ENCODE results near the gene CPAMD8.

DNA sequence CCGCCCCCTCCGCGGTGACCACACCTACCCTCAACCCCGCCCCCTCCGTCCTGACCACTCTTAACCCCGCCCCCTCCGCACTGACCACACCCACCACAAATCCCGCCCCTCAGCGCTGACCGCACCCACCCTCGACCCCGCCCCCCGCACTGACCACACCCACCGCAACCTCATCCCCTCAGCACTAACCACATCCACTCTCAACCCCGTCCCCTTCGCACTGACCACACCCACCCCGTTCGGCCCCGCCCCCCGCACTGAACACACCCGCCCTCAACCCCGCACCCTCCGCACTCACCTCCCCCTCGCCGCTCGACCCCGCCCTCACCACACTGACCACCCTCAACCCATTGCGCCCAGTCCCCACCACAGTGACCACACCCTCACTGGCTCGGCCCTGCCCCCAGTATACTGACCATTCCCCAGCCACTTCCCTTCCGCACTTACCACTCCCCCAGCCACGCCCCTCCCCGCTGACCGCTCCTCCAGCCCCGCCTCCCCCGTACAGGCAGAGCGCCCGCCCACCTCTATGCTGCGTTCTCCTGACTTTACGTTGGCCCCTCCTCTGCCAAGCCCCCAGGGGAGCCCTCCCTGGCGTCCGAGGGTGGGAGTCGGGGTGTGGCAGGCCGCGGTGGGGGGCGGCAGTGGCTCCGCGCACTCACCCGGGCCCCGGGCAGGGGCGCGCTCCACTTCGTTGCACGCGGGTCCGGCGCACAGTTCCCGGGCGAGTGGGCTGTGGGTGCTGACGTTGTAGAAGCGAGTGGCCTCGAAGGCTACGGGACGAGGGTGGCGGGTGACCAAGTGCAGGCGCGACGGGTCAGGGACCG lies 129.4 kb downstream of the CPAMD8 start:
- TF ChIP-seq, protein P1, sequence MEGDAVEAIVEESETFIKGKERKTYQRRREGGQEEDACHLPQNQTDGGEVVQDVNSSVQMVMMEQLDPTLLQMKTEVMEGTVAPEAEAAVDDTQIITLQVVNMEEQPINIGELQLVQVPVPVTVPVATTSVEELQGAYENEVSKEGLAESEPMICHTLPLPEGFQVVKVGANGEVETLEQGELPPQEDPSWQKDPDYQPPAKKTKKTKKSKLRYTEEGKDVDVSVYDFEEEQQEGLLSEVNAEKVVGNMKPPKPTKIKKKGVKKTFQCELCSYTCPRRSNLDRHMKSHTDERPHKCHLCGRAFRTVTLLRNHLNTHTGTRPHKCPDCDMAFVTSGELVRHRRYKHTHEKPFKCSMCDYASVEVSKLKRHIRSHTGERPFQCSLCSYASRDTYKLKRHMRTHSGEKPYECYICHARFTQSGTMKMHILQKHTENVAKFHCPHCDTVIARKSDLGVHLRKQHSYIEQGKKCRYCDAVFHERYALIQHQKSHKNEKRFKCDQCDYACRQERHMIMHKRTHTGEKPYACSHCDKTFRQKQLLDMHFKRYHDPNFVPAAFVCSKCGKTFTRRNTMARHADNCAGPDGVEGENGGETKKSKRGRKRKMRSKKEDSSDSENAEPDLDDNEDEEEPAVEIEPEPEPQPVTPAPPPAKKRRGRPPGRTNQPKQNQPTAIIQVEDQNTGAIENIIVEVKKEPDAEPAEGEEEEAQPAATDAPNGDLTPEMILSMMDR (IDR thresholded peaks at IDR 0.05; ENCODE audit: poor library complexity): no peak
- TF ChIP-seq EZH2 (IDR thresholded peaks at IDR 0.05; ENCODE audit: borderline replicate concordance) (no peak), EZH2phosphoT487 (IDR thresholded peaks at IDR 0.05; ENCODE audit: low read depth, severe bottlenecking, unreplicated experiment) (no peak)
